ENCODE results near the gene GTPBP3.

DNA sequence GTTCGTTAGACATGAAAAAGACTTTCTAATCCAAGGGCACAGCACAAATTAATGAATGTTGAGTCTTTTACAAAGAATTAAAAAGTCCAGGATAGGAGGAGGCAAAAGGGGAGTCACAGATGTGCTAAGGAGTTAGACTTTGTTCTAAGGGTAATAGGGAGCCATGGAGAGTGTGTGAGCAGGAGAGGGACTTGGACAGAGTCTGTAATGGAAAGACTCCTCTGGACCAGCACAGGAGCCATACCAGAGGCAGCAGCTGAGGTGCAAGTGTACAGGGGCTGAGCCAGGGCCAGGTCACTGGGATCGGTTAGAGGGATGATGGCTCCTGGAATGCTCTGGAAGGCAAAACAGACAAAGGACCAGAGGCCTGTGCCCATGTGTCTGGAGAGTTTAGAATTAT is 10.5 kb downstream of the GTPBP3 start:
- TF ChIP-seq KLF16 (CRISPR knock-in tag; IDR thresholded peaks at IDR 0.05) (no peak), SP5 (CRISPR knock-in tag; IDR thresholded peaks at IDR 0.05; ENCODE audit: borderline replicate concordance, low read depth) (no peak), ZNF383 (CRISPR knock-in tag; IDR thresholded peaks at IDR 0.05; ENCODE audit: borderline replicate concordance) (no peak), POLR2A (IDR thresholded peaks at IDR 0.05; ENCODE audit: insufficient read depth in 1 of 2, low read depth in 2 of 2, low read length in 2 of 2) (no peak), ZNF766 (CRISPR knock-in tag; IDR thresholded peaks at IDR 0.05; ENCODE audit: borderline replicate concordance) (no peak), ZNF879 (CRISPR knock-in tag; IDR thresholded peaks at IDR 0.05) (no peak), UBTF (CRISPR knock-in tag; IDR thresholded peaks at IDR 0.05) (no peak), TRIM24 (CRISPR knock-in tag; IDR thresholded peaks at IDR 0.05) (no peak), CHD2 (IDR thresholded peaks at IDR 0.05; ENCODE audit: low read depth, low read length) (no peak), CEBPZ (IDR thresholded peaks at IDR 0.05; ENCODE audit: low read length) (no peak), ZNF646 (CRISPR knock-in tag; IDR thresholded peaks at IDR 0.05) (no peak), PHF21A (CRISPR knock-in tag; IDR thresholded peaks at IDR 0.05) (no peak)
- TF ChIP-seq, protein P1, sequence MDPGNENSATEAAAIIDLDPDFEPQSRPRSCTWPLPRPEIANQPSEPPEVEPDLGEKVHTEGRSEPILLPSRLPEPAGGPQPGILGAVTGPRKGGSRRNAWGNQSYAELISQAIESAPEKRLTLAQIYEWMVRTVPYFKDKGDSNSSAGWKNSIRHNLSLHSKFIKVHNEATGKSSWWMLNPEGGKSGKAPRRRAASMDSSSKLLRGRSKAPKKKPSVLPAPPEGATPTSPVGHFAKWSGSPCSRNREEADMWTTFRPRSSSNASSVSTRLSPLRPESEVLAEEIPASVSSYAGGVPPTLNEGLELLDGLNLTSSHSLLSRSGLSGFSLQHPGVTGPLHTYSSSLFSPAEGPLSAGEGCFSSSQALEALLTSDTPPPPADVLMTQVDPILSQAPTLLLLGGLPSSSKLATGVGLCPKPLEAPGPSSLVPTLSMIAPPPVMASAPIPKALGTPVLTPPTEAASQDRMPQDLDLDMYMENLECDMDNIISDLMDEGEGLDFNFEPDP (CRISPR knock-in tag; conservative IDR thresholded peaks at IDR 0.05) = no peak
